Mesendoderm (in vitro differentiated cells): Measurements from ENCODE around the gene GALNT7.

Source experiments
- DNase-seq: peaks from one replicate; pipeline ENCODE4 v3.0.0; 2013
- H2AK5ac ChIP-seq: 2 replicates; pipeline ENCODE4 v1.6.1; 2013; ENCODE audit warnings: low read length, inconsistent platforms
- H2BK120ac ChIP-seq: 2 replicates; pipeline ENCODE4 v1.6.1; 2013; ENCODE audit warnings: low read depth, mild to moderate bottlenecking, low read length, moderate library complexity, mixed read lengths
- H2BK15ac ChIP-seq: replicated peaks from 2 replicates; pipeline ENCODE4 v1.6.1; 2013; ENCODE audit warnings: low read depth, mild to moderate bottlenecking, moderate library complexity
- H2BK5ac ChIP-seq: 2 replicates; pipeline ENCODE4 v1.6.1; 2013; ENCODE audit warnings: low read length, inconsistent platforms
- H3K18ac ChIP-seq: 2 replicates; pipeline ENCODE4 v1.6.1; 2013; ENCODE audit warnings: mild to moderate bottlenecking, low read length, mixed read lengths
- H3K23ac ChIP-seq: one replicate; pipeline ENCODE4 v1.6.1; 2013; ENCODE audit warnings: low read length
- H3K27ac ChIP-seq: 2 replicates; pipeline ENCODE4 v1.5.1; 2013; ENCODE audit warnings: low read depth, mild to moderate bottlenecking, inconsistent platforms, low read length, moderate library complexity
- H3K27me3 ChIP-seq: 2 replicates; pipeline ENCODE4 v1.6.1; 2013; ENCODE audit warnings: low read length, control low read depth, mild to moderate bottlenecking, inconsistent platforms; ENCODE audit not compliant: insufficient read depth, poor library complexity
- H3K36me3 ChIP-seq: 2 replicates; pipeline ENCODE4 v1.6.1; 2013; ENCODE audit warnings: low read length, inconsistent platforms; ENCODE audit not compliant: control insufficient read depth, insufficient read depth
- H3K4ac ChIP-seq: one replicate; pipeline ENCODE4 v1.6.1; 2013; ENCODE audit warnings: low read depth, mild to moderate bottlenecking, low read length, moderate library complexity
- H3K4me1 ChIP-seq: 2 replicates; pipeline ENCODE4 v1.6.1; 2013; ENCODE audit warnings: low read depth, low read length, inconsistent platforms; ENCODE audit not compliant: control insufficient read depth
- H3K4me2 ChIP-seq: 2 replicates; pipeline ENCODE4 v1.6.1; 2013; ENCODE audit warnings: low read length
- H3K4me3 ChIP-seq: 2 replicates; pipeline ENCODE4 v1.5.1; 2013; ENCODE audit warnings: mild to moderate bottlenecking, low read length
- H3K56ac ChIP-seq: one replicate; pipeline ENCODE4 v1.6.1; 2013; ENCODE audit warnings: low read length
- H3K79me1 ChIP-seq: 2 replicates; pipeline ENCODE4 v1.6.1; 2013; ENCODE audit warnings: low read length, inconsistent platforms
- H3K79me2 ChIP-seq: 2 replicates; pipeline ENCODE4 v1.6.1; 2013; ENCODE audit warnings: mild to moderate bottlenecking, low read length; ENCODE audit not compliant: control insufficient read depth, insufficient read depth
- H3K9ac ChIP-seq: 2 replicates; pipeline ENCODE4 v1.6.1; 2013; ENCODE audit warnings: low read length, inconsistent platforms
- H4K5ac ChIP-seq: one replicate; pipeline ENCODE4 v1.6.1; 2013; ENCODE audit warnings: low read length
- H4K8ac ChIP-seq: one replicate; pipeline ENCODE4 v1.6.1; 2013; ENCODE audit warnings: low read depth, mild to moderate bottlenecking, control low read depth, low read length, moderate library complexity
- WGBS: extraction: QIAGEN DNeasy Blood & Tissue Kit; methylation state at CpG from one replicate; pipeline ENCODE4 v1.1.7; 2013; ENCODE audit warnings: low lambda C conversion rate, missing lambda C conversion rate; ENCODE audit not compliant: insufficient coverage; ENCODE audit errors: extremely low coverage; 5-methylcytosine and 5-hydroxymethylcytosine counted together

The GALNT7 gene

DNA sequence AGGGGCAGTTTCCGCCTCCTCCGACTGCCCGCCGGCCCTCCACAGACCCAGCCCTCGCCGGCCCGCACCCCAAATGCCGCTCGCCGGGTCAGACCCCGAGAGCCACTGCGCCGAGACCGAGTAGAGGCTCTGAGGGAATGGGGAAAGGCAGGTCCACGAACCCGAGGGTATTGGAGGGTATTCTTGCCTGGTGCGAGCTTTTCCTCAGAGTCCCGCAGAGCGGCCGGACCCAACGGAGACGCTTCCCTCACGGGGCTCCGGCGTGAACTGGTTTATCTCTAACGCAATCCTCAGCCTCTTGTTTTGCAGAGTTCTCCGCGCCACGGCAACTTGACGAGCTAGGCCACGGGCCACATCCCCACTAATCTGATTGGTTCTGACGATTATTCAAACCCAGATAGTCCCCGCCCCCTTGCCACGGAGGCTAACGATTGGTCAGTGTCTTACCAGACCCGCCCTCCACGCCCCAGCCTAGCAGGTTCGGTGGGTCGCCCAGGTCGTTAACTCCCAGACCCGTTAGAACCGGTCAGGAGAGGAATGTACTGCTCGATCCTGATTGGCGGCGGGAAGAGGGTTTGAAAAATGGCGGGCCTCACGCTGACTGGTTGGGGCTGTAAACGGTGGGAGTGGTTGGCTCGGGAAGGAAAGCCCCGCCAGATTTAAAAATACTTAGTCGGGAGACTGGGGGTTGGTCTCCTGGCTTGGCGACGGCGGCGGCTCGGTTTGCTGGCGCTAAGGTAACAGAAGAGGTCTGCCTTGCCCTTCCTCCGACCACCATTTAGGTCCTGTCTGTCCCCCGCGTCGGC lies 165.7 kb downstream of the GALNT7 start, which contains the start of gene HMGB2:
Gene HMGB2, minus strand, starts transcription at position 274 of the 806 bp plus-strand sequence. CDS start 709 bp downstream, outside the sequence.
- peak within 1 kb of the TSS; percentile 100 for H3K4ac ChIP-seq
- peak within 1 kb of the TSS; percentile 27 for H2AK5ac ChIP-seq
- no peaks in the 10 kb centered on the region for H3K27me3 ChIP-seq
- H3K4me1 ChIP-seq: peaks cover 4% of the 10 kb centered on the region
- WGBS: no CpG with 5 or more reads among the region's 61 CpGs
- H3K9ac ChIP-seq: peak within 1 kb of the TSS; percentile 98
- peak within 1 kb of the TSS; percentile 78 for H3K4me2 ChIP-seq
- DNase-seq: peak; percentile 100
- no peak within 1 kb of the TSS for H4K5ac ChIP-seq
- H3K79me1 ChIP-seq: peaks cover 3% of the 10 kb centered on the region
- peak within 1 kb of the TSS; percentile 98 for H3K18ac ChIP-seq
- no peak within 1 kb of the TSS for H2BK15ac ChIP-seq
- peak within 1 kb of the TSS; percentile 98 for H3K56ac ChIP-seq
- H3K23ac ChIP-seq: peak within 1 kb of the TSS; percentile 54
- peak within 1 kb of the TSS; percentile 95 for H3K27ac ChIP-seq
- peak within 1 kb of the TSS; percentile 90 for H2BK5ac ChIP-seq
- H4K8ac ChIP-seq: peak within 1 kb of the TSS; percentile 29
- H3K36me3 ChIP-seq: peaks cover 3% of the 10 kb centered on the region
- H3K79me2 ChIP-seq: peaks cover 21% of the 10 kb centered on the region
- peak within 1 kb of the TSS; percentile 94 for H3K4me3 ChIP-seq
- H2BK120ac ChIP-seq: peak within 1 kb of the TSS; percentile 75

GRCh38 chr4:173334891-173335752 lies 166.5 kb downstream of the GALNT7 start:
- Histone ChIP-seq H3K4ac (peak overlapping the region; percentile 91), H3K4me1 (peaks cover 4% of the 10 kb centered on the region), H3K18ac (peak overlapping the region; percentile 68), H4K5ac (peak overlapping the region; percentile 1), H3K4me3 (peak overlapping the region; percentile 78), H3K36me3 (peaks cover 3% of the 10 kb centered on the region), H3K4me2 (peak overlapping the region; percentile 80), H2AK5ac (no peak overlapping the region), H3K27me3 (no peaks in the 10 kb centered on the region), H3K56ac (peak overlapping the region; percentile 97), H2BK15ac (no peak overlapping the region), H3K79me2 (peaks cover 21% of the 10 kb centered on the region), H3K9ac (peak overlapping the region; percentile 94), H3K79me1 (peaks cover 3% of the 10 kb centered on the region), H2BK5ac (peak overlapping the region; percentile 88), H2BK120ac (no peak overlapping the region), H3K23ac (no peak overlapping the region), H4K8ac (no peak overlapping the region), H3K27ac (peak overlapping the region; percentile 94)
- DNase-seq: peak; percentile 96
- no CpG with 5 or more reads among the region's 52 CpGs for WGBS

GRCh38 chr4:173337463-173337862 lies 168.9 kb downstream of the GALNT7 start:
- Histone ChIP-seq H3K27ac (no peak overlapping the region), H3K36me3 (peaks cover 2% of the 10 kb centered on the region), H3K4ac (no peak overlapping the region), H3K56ac (no peak overlapping the region), H3K9ac (no peak overlapping the region), H3K27me3 (no peaks in the 10 kb centered on the region), H4K8ac (no peak overlapping the region), H2BK5ac (no peak overlapping the region), H3K4me3 (no peak overlapping the region), H2BK15ac (no peak overlapping the region), H3K4me1 (peaks cover 2% of the 10 kb centered on the region), H2AK5ac (no peak overlapping the region), H4K5ac (no peak overlapping the region), H3K18ac (no peak overlapping the region), H3K79me2 (peaks cover 15% of the 10 kb centered on the region), H3K23ac (no peak overlapping the region), H3K79me1 (no peaks in the 10 kb centered on the region), H2BK120ac (no peak overlapping the region), H3K4me2 (no peak overlapping the region)
- DNase-seq: no peak
- WGBS: no CpG with 5 or more reads among the region's 2 CpGs

GRCh38 chr4:173343832-173344397 lies 175.3 kb downstream of the GALNT7 start:
- DNase-seq: peak; percentile 60
- H4K8ac ChIP-seq: no peak overlapping the region
- no peaks in the 10 kb centered on the region for H3K79me2 ChIP-seq
- no peaks in the 10 kb centered on the region for H3K36me3 ChIP-seq
- no peaks in the 10 kb centered on the region for H3K79me1 ChIP-seq
- H2BK15ac ChIP-seq: no peak overlapping the region
- H2AK5ac ChIP-seq: no peak overlapping the region
- H3K27me3 ChIP-seq: no peaks in the 10 kb centered on the region
- H3K4me1 ChIP-seq: peaks cover 5% of the 10 kb centered on the region
- H3K4me3 ChIP-seq: no peak overlapping the region
- no peak overlapping the region for H3K27ac ChIP-seq
- H3K23ac ChIP-seq: no peak overlapping the region
- no CpG with 5 or more reads among the region's 3 CpGs for WGBS
- no peak overlapping the region for H3K4ac ChIP-seq
- H3K56ac ChIP-seq: peak overlapping the region; percentile 17
- H3K4me2 ChIP-seq: no peak overlapping the region
- H2BK5ac ChIP-seq: no peak overlapping the region
- peak overlapping the region; percentile 80 for H3K18ac ChIP-seq
- no peak overlapping the region for H2BK120ac ChIP-seq
- no peak overlapping the region for H4K5ac ChIP-seq
- H3K9ac ChIP-seq: no peak overlapping the region

GRCh38 chr4:173345648-173346047 lies 177.0 kb downstream of the GALNT7 start:
- no peak overlapping the region for H3K4me3 ChIP-seq
- no peak overlapping the region for H4K8ac ChIP-seq
- H3K18ac ChIP-seq: no peak overlapping the region
- no peak overlapping the region for H3K4ac ChIP-seq
- H2BK120ac ChIP-seq: no peak overlapping the region
- no peak overlapping the region for H2AK5ac ChIP-seq
- no peaks in the 10 kb centered on the region for H3K27me3 ChIP-seq
- no peak overlapping the region for H2BK15ac ChIP-seq
- no peak for DNase-seq
- no peak overlapping the region for H3K9ac ChIP-seq
- no peak overlapping the region for H3K56ac ChIP-seq
- no peaks in the 10 kb centered on the region for H3K36me3 ChIP-seq
- H3K79me2 ChIP-seq: no peaks in the 10 kb centered on the region
- no peak overlapping the region for H3K23ac ChIP-seq
- H3K4me1 ChIP-seq: peaks cover 5% of the 10 kb centered on the region
- H3K27ac ChIP-seq: no peak overlapping the region
- no CpG with 5 or more reads among the region's 2 CpGs for WGBS
- no peaks in the 10 kb centered on the region for H3K79me1 ChIP-seq
- H3K4me2 ChIP-seq: no peak overlapping the region
- no peak overlapping the region for H2BK5ac ChIP-seq
- H4K5ac ChIP-seq: no peak overlapping the region
